Measurements from ENCODE around the gene REG3G. TPM values are rescaled to one million over a fixed set of nuclear protein-coding genes. Genes with fewer than 3 reads are reported as not detected.

REG3G gene
- polyA plus RNA-seq, 1 donor (not counting 4 experiments of a cell fraction or from before 2014, with no cell fraction given), result not detected

GRCh38 chr2:79065201-79065600 is 39.7 kb downstream of the REG3G start:
- dilution Hi-C loops (cut with MboI; ENCODE audit: extremely low pct_ligation_motif_present, low sequenced_read_pairs), result no loop called here
- FAIRE-seq, result no peak
- Histone ChIP-seq H2AFZ (ENCODE audit: control insufficient read depth, low read length) (no peak overlapping the region), H3K4me1 (ENCODE audit: control insufficient read depth, extremely low read depth, insufficient read depth, low read length) (no peaks in the 10 kb centered on the region), H3K79me2 (ENCODE audit: control insufficient read depth, insufficient read depth, low read length) (no peaks in the 10 kb centered on the region), H3K27me3 (ENCODE audit: control insufficient read depth, extremely low read depth, insufficient read depth, low read length) (no peaks in the 10 kb centered on the region), H4K20me1 (ENCODE audit: control insufficient read depth, extremely low read depth, insufficient read depth, low read length) (no peaks in the 10 kb centered on the region), H3K9me1 (ENCODE audit: control insufficient read depth, extremely low read depth, insufficient read depth, low read length) (no peaks in the 10 kb centered on the region), H3K4me2 (ENCODE audit: control insufficient read depth, extremely low read depth, insufficient read depth, low read depth, low read length) (no peak overlapping the region), H3K27ac (ENCODE audit: control insufficient read depth, insufficient read depth, low read length) (no peak overlapping the region), H3K9ac (ENCODE audit: control insufficient read depth, extremely low read depth, insufficient read depth, low read length) (no peak overlapping the region), H3K9me3 (ENCODE audit: control insufficient read depth, low read depth, low read length) (no peaks in the 10 kb centered on the region), H3K4me3 (ENCODE audit: control insufficient read depth in 2 of 3, extremely low read depth in 1 of 3, insufficient read depth in 2 of 3, low read depth in 1 of 3, low read length in 3 of 3) (no peak overlapping the region), H3K36me3 (ENCODE audit: control insufficient read depth in 2 of 2, extremely low read depth in 1 of 2, insufficient read depth in 2 of 2, low read length in 2 of 2) (no peaks in the 10 kb centered on the region)
- DNase-seq (ENCODE audit: low read depth, low spot score), result no peak
- TF ChIP-seq EZH2 (IDR thresholded peaks at IDR 0.05; ENCODE audit: low read length), result no peak
- TF ChIP-seq CTCF (optimal IDR thresholded peaks at IDR 0.05 in 1 of 3, IDR thresholded peaks at IDR 0.05 in 1 of 3, conservative IDR thresholded peaks at IDR 0.05 in 1 of 3; ENCODE audit: extremely low read depth in 1 of 3, insufficient read depth in 2 of 3, low read length in 3 of 3), result no peak

- Histone ChIP-seq H3K27me3 (ENCODE audit: control insufficient read depth, extremely low read depth, insufficient read depth, low read length) (no peaks in the 10 kb centered on the region), H3K36me3 (ENCODE audit: control insufficient read depth in 2 of 2, extremely low read depth in 1 of 2, insufficient read depth in 2 of 2, low read length in 2 of 2) (no peaks in the 10 kb centered on the region), H3K4me1 (ENCODE audit: control insufficient read depth, extremely low read depth, insufficient read depth, low read length) (no peaks in the 10 kb centered on the region), H3K9me3 (ENCODE audit: control insufficient read depth, low read depth, low read length) (peaks cover 2% of the 10 kb centered on the region), H3K9ac (ENCODE audit: control insufficient read depth, extremely low read depth, insufficient read depth, low read length) (no peak overlapping the region), H3K9me1 (ENCODE audit: control insufficient read depth, extremely low read depth, insufficient read depth, low read length) (no peaks in the 10 kb centered on the region), H3K4me3 (ENCODE audit: control insufficient read depth in 2 of 3, extremely low read depth in 1 of 3, insufficient read depth in 2 of 3, low read depth in 1 of 3, low read length in 3 of 3) (no peak overlapping the region), H3K27ac (ENCODE audit: control insufficient read depth, insufficient read depth, low read length) (no peak overlapping the region), H2AFZ (ENCODE audit: control insufficient read depth, low read length) (no peak overlapping the region), H4K20me1 (ENCODE audit: control insufficient read depth, extremely low read depth, insufficient read depth, low read length) (no peaks in the 10 kb centered on the region), H3K79me2 (ENCODE audit: control insufficient read depth, insufficient read depth, low read length) (no peaks in the 10 kb centered on the region), H3K4me2 (ENCODE audit: control insufficient read depth, extremely low read depth, insufficient read depth, low read depth, low read length) (no peak overlapping the region)
- dilution Hi-C loops (cut with MboI; ENCODE audit: extremely low pct_ligation_motif_present, low sequenced_read_pairs), result no loop called here
- FAIRE-seq (no peak), DNase-seq (ENCODE audit: low read depth, low spot score) (no peak)
- TF ChIP-seq EZH2 (IDR thresholded peaks at IDR 0.05; ENCODE audit: low read length) (no peak), CTCF (optimal IDR thresholded peaks at IDR 0.05 in 1 of 3, IDR thresholded peaks at IDR 0.05 in 1 of 3, conservative IDR thresholded peaks at IDR 0.05 in 1 of 3; ENCODE audit: extremely low read depth in 1 of 3, insufficient read depth in 2 of 3, low read length in 3 of 3) (no peak)
These were observed 45.6 kb downstream of the REG3G start for GRCh38 chr2:79071078-79071477.

Other genes starting within 250 kb of the REG3G start
- not detected in 3 replicates for gene REG1B, start 62.3 kb downstream of the REG3G start, polyA plus RNA-seq
- gene REG1A, start 94.8 kb downstream of the REG3G start, polyA plus RNA-seq, result not detected in 3 replicates
- not detected in 3 replicates for gene REG3A, start 134.1 kb downstream of the REG3G start, polyA plus RNA-seq